Measurements from ENCODE around the gene BICD2.
"Not testable (repeated sequence)": the region's sequence is repeated elsewhere in the genome, so short reads cannot be mapped to it uniquely, and the experiment has no call there.

Gene BICD2

GRCh38 chr9:92769990-92770359 is 5.3 kb upstream of the BICD2 start:
- DNase-seq: no peak

DNA sequence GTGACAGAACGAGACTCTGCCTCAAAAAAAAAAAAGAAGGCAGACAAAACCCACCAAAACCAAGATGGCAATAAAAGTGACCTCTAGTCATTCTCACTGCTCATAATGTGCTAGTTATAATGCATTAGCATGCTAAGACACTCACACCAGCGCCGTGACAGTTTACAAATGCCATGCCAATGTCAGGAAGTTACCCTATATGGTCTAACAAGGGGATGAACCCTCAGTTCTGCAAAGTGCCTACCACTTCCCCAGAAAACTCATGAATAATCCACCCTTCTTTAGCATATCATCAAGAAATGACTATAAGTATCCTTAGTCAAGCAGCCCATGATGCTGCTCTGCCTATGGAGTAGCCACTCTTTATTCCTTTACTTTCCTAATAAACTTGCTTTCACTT is 4.7 kb upstream of the BICD2 start:
- no peak for DNase-seq

GRCh38 chr9:92768816-92769215 is 4.2 kb upstream of the BICD2 start:
- DNase-seq: not testable (repeated sequence)

- no peak for DNase-seq
Measured at GRCh38 chr9:92767066-92768054, 2.7 kb upstream of the BICD2 start.

GRCh38 chr9:92764988-92765936 is 629 bp upstream of the BICD2 start:
- DNase-seq: peak; percentile 68

DNA sequence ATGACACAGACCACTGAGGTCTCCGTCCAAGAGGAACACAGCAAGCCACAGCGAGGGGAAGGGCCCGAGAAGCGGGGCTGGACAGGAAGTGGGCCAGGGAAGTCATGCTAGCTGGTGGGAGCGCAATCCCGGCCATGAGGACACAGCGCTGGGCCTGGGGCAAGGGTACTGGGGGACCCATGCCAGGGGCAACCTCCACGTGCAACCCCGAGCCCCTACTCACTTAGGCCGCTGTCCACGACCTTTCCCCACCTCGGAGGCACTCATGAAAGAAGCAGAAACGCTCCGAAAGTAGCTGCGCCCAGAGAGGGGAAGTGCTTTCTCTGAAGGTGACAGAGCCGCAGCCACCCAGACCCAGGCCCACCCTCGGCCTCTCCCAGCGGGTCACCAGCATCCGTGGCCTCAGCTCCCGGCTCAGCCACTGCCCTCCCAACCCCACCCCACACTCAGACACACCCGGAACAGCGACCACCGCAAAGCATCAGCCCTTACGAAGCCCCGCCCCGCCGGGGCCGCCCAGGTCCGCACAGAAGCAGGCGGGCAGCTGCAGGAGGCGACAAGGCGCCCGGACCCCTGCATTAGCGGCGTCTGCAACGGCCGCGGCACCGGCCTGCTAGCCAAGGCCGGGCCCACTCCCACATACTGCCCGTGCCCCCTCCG is 782 bp downstream of the BICD2 start:
- no peak for DNase-seq

DNA sequence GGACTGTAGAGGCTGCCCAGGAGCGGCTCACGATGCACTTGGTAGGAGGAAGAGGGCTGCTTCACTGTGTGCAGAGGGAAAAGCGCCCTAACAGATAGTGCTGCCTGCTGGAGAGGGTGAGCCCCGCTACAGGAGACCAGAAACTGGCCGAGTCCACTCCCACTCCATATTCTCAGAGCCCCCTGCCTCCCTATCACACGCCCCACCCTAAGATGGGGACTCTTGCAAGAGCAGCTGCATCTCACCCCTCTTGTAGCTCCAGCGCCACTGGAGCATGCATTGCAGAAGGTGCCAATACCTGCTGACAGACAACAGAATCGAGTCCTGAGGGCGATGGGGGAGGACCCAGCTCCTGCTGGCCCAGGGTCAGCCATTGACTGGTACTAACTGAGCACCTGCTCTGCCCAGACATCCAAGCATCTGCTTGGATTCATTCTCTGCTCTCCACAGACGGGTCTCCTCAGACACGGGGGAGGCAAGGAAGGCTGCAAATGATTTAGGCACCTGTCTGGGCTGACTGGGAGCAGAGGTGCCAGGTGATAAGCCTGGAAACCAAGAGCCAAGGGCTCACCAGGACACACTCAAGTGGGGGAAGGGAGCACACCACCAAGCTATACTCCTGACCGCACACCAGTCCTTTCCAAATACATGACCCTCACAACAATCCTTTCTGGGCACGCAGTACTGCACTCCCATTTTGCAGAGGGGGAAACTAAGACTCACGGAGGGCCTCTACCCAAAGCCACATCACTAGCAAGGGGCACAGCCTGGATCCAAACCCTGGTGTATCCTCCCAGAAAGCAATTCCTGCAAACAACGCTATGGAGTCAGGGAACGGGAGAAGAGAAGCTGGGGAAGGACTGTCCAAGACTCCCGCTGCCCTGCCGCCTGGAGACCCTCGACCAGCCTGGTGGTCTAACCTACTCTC is 1.6 kb downstream of the BICD2 start:
- DNase-seq: no peak

DNA sequence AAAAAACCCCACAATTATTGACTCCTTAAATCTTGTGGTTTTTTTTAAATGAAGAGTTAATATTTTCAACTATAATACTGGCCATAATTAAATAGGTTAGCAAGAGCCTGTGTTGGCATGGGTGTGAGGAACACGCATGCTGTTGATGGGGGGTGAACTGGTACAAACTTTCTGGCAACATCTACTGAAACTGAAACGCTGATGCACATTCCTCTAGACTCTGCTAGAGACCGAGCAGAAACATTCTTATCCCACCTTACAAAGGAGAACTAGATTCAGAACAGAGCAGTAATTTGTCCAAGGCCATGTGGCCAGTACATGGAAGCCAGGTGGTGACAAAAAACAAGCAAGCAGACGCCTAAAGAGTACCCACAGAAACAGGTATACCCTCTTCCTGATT is 2.4 kb downstream of the BICD2 start:
- no peak for DNase-seq

DNA sequence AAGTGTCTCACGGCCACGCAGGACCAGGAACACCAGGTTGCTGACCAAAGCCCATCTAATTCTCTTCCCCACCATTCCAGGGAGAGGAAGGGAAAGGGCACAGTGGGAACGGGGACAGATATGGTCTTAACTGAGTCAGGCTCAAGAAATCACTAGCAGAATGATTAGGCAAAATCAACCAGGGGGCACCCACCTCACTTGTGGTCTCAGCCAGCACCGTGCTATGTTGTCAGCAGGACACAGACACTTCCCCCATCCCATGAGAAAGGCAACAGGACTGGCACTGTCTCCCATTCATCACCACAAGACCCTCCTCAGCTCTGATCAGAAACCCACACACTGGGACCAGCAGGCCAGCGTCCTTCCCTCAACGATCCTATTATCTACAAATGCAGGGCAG is 2.9 kb downstream of the BICD2 start:
- no peak for DNase-seq

GRCh38 chr9:92760494-92760893 is 4.1 kb downstream of the BICD2 start:
- no peak for DNase-seq

GRCh38 chr9:92760070-92760469 is 4.6 kb downstream of the BICD2 start:
- no peak for DNase-seq

DNA sequence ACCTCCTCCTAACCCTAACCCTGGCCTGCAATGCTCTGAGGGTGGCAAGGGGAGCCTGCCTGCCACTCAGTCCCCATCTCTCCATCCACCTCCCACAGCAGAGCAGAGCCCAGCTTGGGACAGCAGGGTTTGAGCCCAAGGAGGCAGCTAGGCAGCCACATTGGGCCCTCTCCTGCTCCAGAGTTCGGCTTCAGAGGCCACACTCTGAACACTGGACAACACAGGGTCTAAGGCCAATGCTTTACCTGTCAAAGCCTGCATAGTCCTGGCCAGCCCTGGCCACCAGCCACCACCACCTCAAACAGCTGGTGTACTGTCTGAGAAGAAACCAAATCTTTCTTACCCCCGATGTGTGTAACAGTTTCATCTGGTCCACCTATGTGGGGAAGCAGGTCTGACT is 5.2 kb downstream of the BICD2 start:
- no peak for DNase-seq

GRCh38 chr9:92756792-92757191 is 7.8 kb downstream of the BICD2 start:
- DNase-seq: no peak

DNA sequence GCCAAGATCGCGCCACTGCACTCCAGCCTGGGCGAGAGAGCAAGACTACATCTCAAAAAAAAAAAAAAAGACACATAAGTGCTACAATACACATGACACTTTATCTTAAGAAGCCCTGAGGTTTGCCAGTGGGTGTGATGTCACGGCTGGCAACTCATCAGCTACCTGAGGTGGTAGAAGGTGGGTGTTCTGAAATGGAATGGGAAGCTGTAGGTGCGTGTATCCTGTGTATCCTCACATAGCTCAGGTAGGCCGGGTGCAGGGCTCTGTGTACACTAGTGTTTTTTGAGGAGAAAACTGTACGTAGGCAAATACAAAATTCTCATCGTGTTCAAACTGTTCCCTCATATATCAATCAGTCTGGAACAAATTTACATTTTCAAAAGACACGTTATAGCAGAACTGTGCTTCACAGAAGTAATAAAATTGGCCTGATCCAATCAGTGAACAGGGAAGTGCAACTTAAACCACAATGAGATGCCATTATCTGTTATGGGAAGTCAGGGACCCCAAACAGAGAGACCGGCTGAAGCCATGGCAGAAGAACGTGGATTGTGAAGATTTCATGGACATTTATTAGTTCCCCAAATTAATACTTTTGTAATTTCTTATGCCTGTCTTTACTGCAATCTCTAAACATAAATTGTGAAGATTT is 10.4 kb downstream of the BICD2 start:
- DNase-seq: no peak

- no peak for DNase-seq
Measured at GRCh38 chr9:92752812-92753404, 11.7 kb downstream of the BICD2 start.

DNA sequence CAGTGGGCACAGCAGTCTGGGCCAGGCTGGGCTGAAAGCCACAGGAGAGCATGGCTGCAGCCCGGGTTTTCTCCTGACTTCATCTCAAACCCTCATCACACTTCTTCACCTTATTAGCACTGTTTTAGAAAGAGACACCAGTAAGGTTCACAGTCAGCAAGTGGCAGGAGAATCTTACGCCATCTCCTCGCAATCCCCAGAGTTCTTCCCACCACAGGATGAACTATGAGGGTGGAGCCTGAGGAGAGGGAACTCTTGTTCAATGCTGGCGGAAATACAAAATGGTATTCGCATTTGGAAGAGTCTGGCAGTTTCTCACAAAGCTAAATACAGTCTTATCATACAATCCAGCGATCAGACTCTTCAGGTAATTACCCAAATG is 14.7 kb downstream of the BICD2 start:
- no peak for DNase-seq

DNA sequence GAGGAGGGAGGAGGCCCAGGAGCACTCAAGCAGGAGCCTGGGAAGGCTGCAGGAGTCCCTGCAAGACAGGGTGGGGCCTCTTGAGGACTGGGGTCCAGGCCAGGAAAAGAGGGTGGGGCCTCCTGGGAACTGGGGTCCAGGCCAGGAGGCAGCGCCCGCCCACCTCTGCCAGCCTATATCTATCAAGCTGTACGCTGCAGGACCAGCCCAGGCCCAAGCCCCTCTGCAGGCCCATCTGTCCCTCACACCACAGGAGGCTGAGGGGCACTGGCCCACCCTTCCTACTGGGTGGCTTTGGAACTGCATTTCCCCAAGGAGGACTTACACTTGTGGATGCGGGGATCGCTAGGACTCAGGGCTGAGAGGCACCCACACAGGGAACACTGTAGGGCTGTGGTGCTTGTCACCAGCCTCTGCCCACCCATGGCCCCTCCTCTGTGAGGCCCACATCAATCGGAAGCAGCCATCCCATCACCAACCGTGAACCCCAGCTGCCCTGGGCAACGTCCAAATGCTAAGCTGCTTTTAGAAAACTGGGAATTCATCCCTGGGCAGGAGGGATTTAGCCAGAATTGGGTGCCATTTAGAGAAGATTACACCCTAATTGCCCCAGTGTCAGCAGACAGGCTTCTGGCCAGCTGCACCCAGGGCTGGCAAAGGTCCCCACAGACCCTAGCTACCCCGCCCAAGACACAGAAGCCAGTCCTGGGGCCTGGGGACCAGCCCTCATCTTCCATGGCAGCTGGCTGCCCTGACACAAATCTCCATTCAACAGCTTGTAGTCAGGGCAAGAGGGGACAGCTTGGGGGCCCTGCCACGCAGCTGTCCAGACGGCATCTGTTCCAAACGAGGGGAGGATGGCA is 15.3 kb downstream of the BICD2 start:
- no peak for DNase-seq

DNA sequence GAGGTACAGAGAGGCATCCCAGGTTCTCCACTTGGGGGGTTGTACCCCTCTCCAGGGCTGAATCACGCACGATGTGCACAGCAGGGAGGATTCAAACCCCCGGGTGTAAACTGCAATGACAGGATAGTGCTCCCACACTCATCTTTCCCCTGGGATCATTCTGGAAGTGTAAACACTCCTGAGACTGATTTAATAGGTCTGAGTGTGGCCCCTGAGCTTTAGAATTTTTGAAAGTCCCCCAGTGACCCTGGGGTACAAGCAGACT is 16.5 kb downstream of the BICD2 start:
- no peak for DNase-seq

DNA sequence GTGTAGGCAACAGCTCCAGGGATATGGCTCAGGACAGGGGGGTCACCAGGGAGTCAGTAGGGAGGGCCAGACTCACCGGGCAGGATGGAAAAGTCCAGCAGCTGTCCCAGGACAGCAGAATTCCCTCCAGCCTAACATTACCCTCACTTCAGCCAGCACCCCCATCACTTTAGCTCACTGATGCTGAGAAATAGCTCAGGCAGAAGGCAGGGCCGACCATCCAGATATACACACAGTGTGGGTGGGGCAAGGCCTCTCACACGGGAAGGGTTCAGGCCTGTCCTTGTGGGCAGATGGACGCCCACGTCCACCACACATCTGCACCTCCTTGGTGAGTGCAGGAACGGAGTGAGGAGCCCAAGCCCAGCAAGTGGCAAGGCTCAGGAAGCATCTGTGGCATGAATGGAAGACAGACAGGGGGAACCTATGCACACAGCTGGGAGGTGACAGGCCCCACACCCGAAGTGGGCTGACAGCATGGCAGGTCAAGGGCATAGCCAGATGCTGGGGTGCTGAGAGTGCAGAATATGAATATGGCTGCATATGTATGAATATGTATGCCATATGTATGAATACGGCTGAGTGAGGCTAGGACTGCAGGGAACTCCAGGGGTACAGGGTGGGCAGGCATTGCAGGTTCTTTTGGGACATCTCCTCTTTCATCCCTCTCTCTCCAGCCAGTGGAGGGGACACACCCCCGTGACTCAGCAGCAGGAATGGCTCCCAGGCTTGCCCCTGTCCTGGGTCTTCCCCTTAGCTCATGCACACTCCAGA is 17.0 kb downstream of the BICD2 start:
- DNase-seq: no peak
